CD4-positive, alpha-beta T cell (primary cell): Measurements from ENCODE around the gene C2CD4C. TPM values are rescaled to one million over a fixed set of nuclear protein-coding genes. Genes with fewer than 3 reads are reported as not detected.
"Not testable (repeated sequence)": the region's sequence is repeated elsewhere in the genome, so short reads cannot be mapped to it uniquely, and the experiment has no call there.

Experiments
- ATAC-seq: fragments of 200-7000 bp; cut with Tn5 transposase; one replicate; pipeline ENCODE4 v1.10.0; 2022; ENCODE audit warnings: mild to moderate bottlenecking; ENCODE audit not compliant: poor library complexity
- CTCF ChIA-PET: fragments of 350-600 bp; sonication (Branson Sonifier 250); formaldehyde crosslinking; loops from one replicate; lab custom pipeline; 2021; ENCODE audit warnings: antibody characterized with exemption, inconsistent platforms; lab: Charles Lee
- POLR2A ChIA-PET: fragments of 350-600 bp; sonication (Branson Sonifier 250); formaldehyde crosslinking; loops from one replicate; lab custom pipeline; 2021; ENCODE audit warnings: antibody characterized with exemption, inconsistent platforms; lab: Charles Lee
- DNase-seq, 14 experiments: peaks; one replicate each; pipeline ENCODE4 v3.0.0-alpha.2; 2013 to 2020; ENCODE audit warnings: mixed read lengths in 2 of 14
- H3K27ac ChIP-seq, 2 donors: one replicate each; pipeline versions ENCODE4 v1.5.1 to v1.7.0; 2013; ENCODE audit warnings: low read length in 2 of 2, low read depth in 1 of 2, mild to moderate bottlenecking in 1 of 2
- H3K27me3 ChIP-seq, 2 experiments: 1 replicate in 1 of 2; 2 replicates in 1 of 2; pipeline versions ENCODE4 v1.6.1 to v1.7.0; 2013; ENCODE audit warnings: low read length in 2 of 2, control low read depth in 1 of 2, mild to moderate bottlenecking in 1 of 2, moderate library complexity in 1 of 2; ENCODE audit not compliant: insufficient read depth in 2 of 2, control insufficient read depth in 1 of 2
- H3K36me3 ChIP-seq: one replicate; pipeline ENCODE4 v1.6.1; 2013; ENCODE audit warnings: low read length, control low read depth; ENCODE audit not compliant: insufficient read depth
- H3K4me1 ChIP-seq: one replicate; pipeline ENCODE4 v1.6.1; 2013; ENCODE audit warnings: low read length, control low read depth; ENCODE audit not compliant: insufficient read depth
- H3K4me3 ChIP-seq: one replicate; pipeline ENCODE4 v1.5.1; 2013; ENCODE audit warnings: mild to moderate bottlenecking, low read length, moderate library complexity
- H3K9me3 ChIP-seq, 2 experiments: 1 replicate in 1 of 2; 2 replicates in 1 of 2; pipeline versions ENCODE4 v1.6.1 to v1.7.0; 2013; ENCODE audit warnings: low read length in 2 of 2, mild to moderate bottlenecking in 2 of 2, control low read depth in 1 of 2, moderate library complexity in 1 of 2; ENCODE audit not compliant: control insufficient read depth in 1 of 2, insufficient read depth in 1 of 2
- H3K27ac Mint-ChIP-seq: one replicate; pipeline ENCODE4 v1.8.0; 2020; ENCODE audit warnings: mixed read lengths
- H3K27me3 Mint-ChIP-seq: one replicate; pipeline ENCODE4 v1.8.0; 2021; ENCODE audit warnings: mixed read lengths
- H3K36me3 Mint-ChIP-seq: one replicate; pipeline ENCODE4 v1.8.0; 2021; ENCODE audit warnings: low read depth, mixed read lengths
- H3K4me1 Mint-ChIP-seq: one replicate; pipeline ENCODE4 v1.8.0; 2021; ENCODE audit warnings: low read depth, mixed read lengths
- H3K4me3 Mint-ChIP-seq: one replicate; pipeline ENCODE4 v1.8.0; 2020; ENCODE audit warnings: mild to moderate bottlenecking, mixed read lengths
- H3K9me3 Mint-ChIP-seq: one replicate; pipeline ENCODE4 v1.8.0; 2020; ENCODE audit warnings: mixed read lengths
- intact Hi-C, 2 experiments: fragments of 100-400 bp; cut with DNase I in 1 of 2; cut with micrococcal nuclease in 1 of 2; formaldehyde crosslinking; loops; one replicate each; pipeline versions ENCODE4 v1.15.1 to v1.9.0; 2023 to 2025; cut with DNase I, micrococcal nuclease
- total RNA-seq, 174 experiments: library from RNA in 2 of 174; stranded (reverse) in 2 of 174; gene quantifications; one replicate each; pipeline ENCODE4 v1.2.3 and lab custom pipeline; 2021 to 2026
- TF ChIP-seq, protein P1 (sequence below): fragments of 200-600 bp; IDR thresholded peaks from one replicate; pipeline ENCODE4 v1.8.0; 2022; ENCODE audit warnings: antibody characterized with exemption, mild to moderate bottlenecking

The C2CD4C gene
- total RNA-seq, 2 experiments from 2014 or later: not detected

GRCh38 chr19:453606-454005, 44.7 kb upstream of the C2CD4C start:
- Mint-ChIP-seq H3K27ac (no peak overlapping the region), H3K36me3 (no peaks in the 10 kb centered on the region), H3K4me3 (no peak overlapping the region), H3K27me3 (no peaks in the 10 kb centered on the region), H3K4me1 (no peaks in the 10 kb centered on the region), H3K9me3 (no peaks in the 10 kb centered on the region)
- DNase-seq (no peak), ATAC-seq (no peak)
- no peaks in the 10 kb centered on the region for H3K4me1 ChIP-seq
- H3K9me3 ChIP-seq: peaks cover 0 to 30% of the 10 kb centered on the region in 2 experiments
- intact Hi-C loops: no loop called here
- ChIA-PET CTCF (no interaction called here), POLR2A (no interaction called here)
- TF ChIP-seq, protein P1, sequence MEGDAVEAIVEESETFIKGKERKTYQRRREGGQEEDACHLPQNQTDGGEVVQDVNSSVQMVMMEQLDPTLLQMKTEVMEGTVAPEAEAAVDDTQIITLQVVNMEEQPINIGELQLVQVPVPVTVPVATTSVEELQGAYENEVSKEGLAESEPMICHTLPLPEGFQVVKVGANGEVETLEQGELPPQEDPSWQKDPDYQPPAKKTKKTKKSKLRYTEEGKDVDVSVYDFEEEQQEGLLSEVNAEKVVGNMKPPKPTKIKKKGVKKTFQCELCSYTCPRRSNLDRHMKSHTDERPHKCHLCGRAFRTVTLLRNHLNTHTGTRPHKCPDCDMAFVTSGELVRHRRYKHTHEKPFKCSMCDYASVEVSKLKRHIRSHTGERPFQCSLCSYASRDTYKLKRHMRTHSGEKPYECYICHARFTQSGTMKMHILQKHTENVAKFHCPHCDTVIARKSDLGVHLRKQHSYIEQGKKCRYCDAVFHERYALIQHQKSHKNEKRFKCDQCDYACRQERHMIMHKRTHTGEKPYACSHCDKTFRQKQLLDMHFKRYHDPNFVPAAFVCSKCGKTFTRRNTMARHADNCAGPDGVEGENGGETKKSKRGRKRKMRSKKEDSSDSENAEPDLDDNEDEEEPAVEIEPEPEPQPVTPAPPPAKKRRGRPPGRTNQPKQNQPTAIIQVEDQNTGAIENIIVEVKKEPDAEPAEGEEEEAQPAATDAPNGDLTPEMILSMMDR: no peak
- no peak overlapping the region for H3K4me3 ChIP-seq
- peaks cover 2% of the 10 kb centered on the region in 2 experiments for H3K27me3 ChIP-seq
- H3K27ac ChIP-seq: no peak overlapping the region
- H3K36me3 ChIP-seq: no peaks in the 10 kb centered on the region

GRCh38 chr19:452829-453228, 43.9 kb upstream of the C2CD4C start:
- H3K4me3 Mint-ChIP-seq: no peak overlapping the region
- Histone ChIP-seq H3K36me3 (no peaks in the 10 kb centered on the region), H3K27ac (no peak overlapping the region), H3K9me3 (peaks cover 0 to 27% of the 10 kb centered on the region in 2 experiments), H3K4me1 (no peaks in the 10 kb centered on the region), H3K4me3 (no peak overlapping the region), H3K27me3 (no peaks in the 10 kb centered on the region)
- no peaks in the 10 kb centered on the region for H3K9me3 Mint-ChIP-seq
- ChIA-PET CTCF (no interaction called here), POLR2A (no interaction called here)
- H3K4me1 Mint-ChIP-seq: no peaks in the 10 kb centered on the region
- DNase-seq: no peak
- H3K36me3 Mint-ChIP-seq: no peaks in the 10 kb centered on the region
- no peak overlapping the region for H3K27ac Mint-ChIP-seq
- no peaks in the 10 kb centered on the region for H3K27me3 Mint-ChIP-seq
- TF ChIP-seq, protein P1: no peak
- intact Hi-C loops: no loop called here
- ATAC-seq: no peak

GRCh38 chr19:450912-451481, 42.0 kb upstream of the C2CD4C start:
- H3K27me3 Mint-ChIP-seq, H3K4me1 Mint-ChIP-seq, intact Hi-C loops, CTCF ChIA-PET, H3K27ac Mint-ChIP-seq, H3K4me3 Mint-ChIP-seq, H3K4me3 ChIP-seq, H3K36me3 ChIP-seq, POLR2A ChIA-PET, DNase-seq, H3K36me3 Mint-ChIP-seq, H3K27ac ChIP-seq, ATAC-seq, H3K9me3 Mint-ChIP-seq, H3K27me3 ChIP-seq, H3K4me1 ChIP-seq: not testable (repeated sequence)
- H3K9me3 ChIP-seq: peaks cover 0 to 22% of the 10 kb centered on the region in 2 experiments

GRCh38 chr19:449916-450315, 41.0 kb upstream of the C2CD4C start:
- Histone ChIP-seq H3K9me3 (peaks cover 0 to 22% of the 10 kb centered on the region in 2 experiments), H3K27me3 (no peaks in the 10 kb centered on the region), H3K4me1 (no peaks in the 10 kb centered on the region), H3K4me3 (no peak overlapping the region), H3K36me3 (no peaks in the 10 kb centered on the region), H3K27ac (no peak overlapping the region)
- ATAC-seq (no peak), DNase-seq (no peak)
- TF ChIP-seq, protein P1: no peak
- intact Hi-C loops: no loop called here
- Mint-ChIP-seq H3K27ac (no peak overlapping the region), H3K9me3 (no peaks in the 10 kb centered on the region), H3K36me3 (no peaks in the 10 kb centered on the region), H3K27me3 (peaks cover 3% of the 10 kb centered on the region), H3K4me3 (no peak overlapping the region), H3K4me1 (no peaks in the 10 kb centered on the region)
- ChIA-PET CTCF (no interaction called here), POLR2A (no interaction called here)
